ENCODE measurements around the gene MAPKAPK2. TPM values are rescaled to one million over a fixed set of nuclear protein-coding genes. Genes with fewer than 3 reads are reported as not detected.

Gene MAPKAPK2
- total RNA-seq, 1 experiment from 2014 or later = 67.7 TPM

GRCh38 chr1:206653715-206654459 is 30.8 kb upstream of the MAPKAPK2 start:
- no peaks in the 10 kb centered on the region for H3K36me3 ChIP-seq (replicated peaks; ENCODE audit: control insufficient read depth, insufficient read depth, low read length)
- H3K27me3 ChIP-seq (ENCODE audit: control insufficient read depth, insufficient read depth, low read length) = peaks cover 11% of the 10 kb centered on the region
- no peak overlapping the region for H3K4me3 ChIP-seq (ENCODE audit: insufficient read depth, low read depth, low read length)
- DNase-seq = no peak

- Histone ChIP-seq H3K4me3 (ENCODE audit: insufficient read depth, low read depth, low read length) (no peak overlapping the region), H3K27me3 (ENCODE audit: control insufficient read depth, insufficient read depth, low read length) (peaks cover 16% of the 10 kb centered on the region), H3K36me3 (replicated peaks; ENCODE audit: control insufficient read depth, insufficient read depth, low read length) (no peaks in the 10 kb centered on the region)
- no peak for DNase-seq
Observed at GRCh38 chr1:206654828-206655227, 29.9 kb upstream of the MAPKAPK2 start.

- DNase-seq = no peak
- no peaks in the 10 kb centered on the region for H3K36me3 ChIP-seq (replicated peaks; ENCODE audit: control insufficient read depth, insufficient read depth, low read length)
- H3K4me3 ChIP-seq (ENCODE audit: insufficient read depth, low read depth, low read length) = no peak overlapping the region
- peaks cover 16% of the 10 kb centered on the region for H3K27me3 ChIP-seq (ENCODE audit: control insufficient read depth, insufficient read depth, low read length)
Observed at GRCh38 chr1:206655471-206655882, 29.2 kb upstream of the MAPKAPK2 start.

GRCh38 chr1:206656936-206657335 is 27.8 kb upstream of the MAPKAPK2 start:
- peaks cover 18% of the 10 kb centered on the region for H3K27me3 ChIP-seq (ENCODE audit: control insufficient read depth, insufficient read depth, low read length)
- H3K4me3 ChIP-seq (ENCODE audit: insufficient read depth, low read depth, low read length) = no peak overlapping the region
- no peak for DNase-seq
- no peaks in the 10 kb centered on the region for H3K36me3 ChIP-seq (replicated peaks; ENCODE audit: control insufficient read depth, insufficient read depth, low read length)

GRCh38 chr1:206657751-206658150 is 27.0 kb upstream of the MAPKAPK2 start:
- DNase-seq = no peak
- Histone ChIP-seq H3K27me3 (ENCODE audit: control insufficient read depth, insufficient read depth, low read length) (peaks cover 25% of the 10 kb centered on the region), H3K36me3 (replicated peaks; ENCODE audit: control insufficient read depth, insufficient read depth, low read length) (no peaks in the 10 kb centered on the region), H3K4me3 (ENCODE audit: insufficient read depth, low read depth, low read length) (no peak overlapping the region)

DNA sequence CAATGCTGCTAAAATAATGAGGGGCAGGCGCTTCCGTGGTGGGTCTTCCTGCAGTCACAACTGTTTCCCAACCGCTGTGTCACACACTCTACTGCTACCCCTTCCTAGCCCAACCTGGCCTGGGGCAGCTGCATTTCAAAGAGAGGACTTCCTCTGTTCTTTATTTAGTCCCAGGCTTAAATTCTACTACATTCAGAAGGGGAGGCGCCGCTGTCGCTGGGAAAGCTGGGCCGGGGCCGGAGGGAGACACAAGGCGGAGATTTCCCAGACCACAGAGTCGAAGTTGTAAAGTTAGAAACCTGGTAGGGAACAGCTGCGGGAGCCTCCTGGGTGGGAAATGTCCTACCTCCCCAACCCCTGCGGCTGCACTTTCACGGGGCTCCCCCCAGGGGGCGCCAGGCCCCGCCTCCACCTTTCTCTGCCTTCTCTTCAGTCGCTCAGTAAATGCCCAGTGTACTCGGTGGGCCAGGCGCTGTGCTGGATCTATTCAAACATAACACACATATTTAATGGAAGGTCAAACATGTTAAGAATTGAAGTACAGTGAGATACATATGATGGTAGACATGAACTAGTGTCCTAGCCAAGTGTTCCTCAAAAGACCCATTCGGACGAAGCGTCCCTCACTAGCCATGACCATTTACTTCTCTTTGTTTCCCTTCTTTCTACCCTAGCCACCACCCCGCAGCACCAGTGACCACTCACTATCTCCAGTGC is 26.3 kb upstream of the MAPKAPK2 start:
- H3K4me3 ChIP-seq (ENCODE audit: insufficient read depth, low read depth, low read length) = peak overlapping the region; percentile 14
- H3K36me3 ChIP-seq (replicated peaks; ENCODE audit: control insufficient read depth, insufficient read depth, low read length) = no peaks in the 10 kb centered on the region
- DNase-seq = peak; percentile 95
- H3K27me3 ChIP-seq (ENCODE audit: control insufficient read depth, insufficient read depth, low read length) = peaks cover 32% of the 10 kb centered on the region

- Histone ChIP-seq H3K36me3 (replicated peaks; ENCODE audit: control insufficient read depth, insufficient read depth, low read length) (no peaks in the 10 kb centered on the region), H3K4me3 (ENCODE audit: insufficient read depth, low read depth, low read length) (peak overlapping the region; percentile 6; the same call in 1 of the 2 replicates), H3K27me3 (ENCODE audit: control insufficient read depth, insufficient read depth, low read length) (peaks cover 36% of the 10 kb centered on the region)
- peak; percentile 63 for DNase-seq
Observed at GRCh38 chr1:206658981-206659273, 25.8 kb upstream of the MAPKAPK2 start.

GRCh38 chr1:206660136-206660535 is 24.6 kb upstream of the MAPKAPK2 start:
- DNase-seq = no peak
- no peaks in the 10 kb centered on the region for H3K36me3 ChIP-seq (replicated peaks; ENCODE audit: control insufficient read depth, insufficient read depth, low read length)
- H3K4me3 ChIP-seq (ENCODE audit: insufficient read depth, low read depth, low read length) = no peak overlapping the region
- H3K27me3 ChIP-seq (ENCODE audit: control insufficient read depth, insufficient read depth, low read length) = peaks cover 38% of the 10 kb centered on the region

GRCh38 chr1:206661161-206661820 is 23.4 kb upstream of the MAPKAPK2 start:
- Histone ChIP-seq H3K4me3 (ENCODE audit: insufficient read depth, low read depth, low read length) (no peak overlapping the region), H3K36me3 (replicated peaks; ENCODE audit: control insufficient read depth, insufficient read depth, low read length) (no peaks in the 10 kb centered on the region), H3K27me3 (ENCODE audit: control insufficient read depth, insufficient read depth, low read length) (peaks cover 38% of the 10 kb centered on the region)
- no peak for DNase-seq

DNA sequence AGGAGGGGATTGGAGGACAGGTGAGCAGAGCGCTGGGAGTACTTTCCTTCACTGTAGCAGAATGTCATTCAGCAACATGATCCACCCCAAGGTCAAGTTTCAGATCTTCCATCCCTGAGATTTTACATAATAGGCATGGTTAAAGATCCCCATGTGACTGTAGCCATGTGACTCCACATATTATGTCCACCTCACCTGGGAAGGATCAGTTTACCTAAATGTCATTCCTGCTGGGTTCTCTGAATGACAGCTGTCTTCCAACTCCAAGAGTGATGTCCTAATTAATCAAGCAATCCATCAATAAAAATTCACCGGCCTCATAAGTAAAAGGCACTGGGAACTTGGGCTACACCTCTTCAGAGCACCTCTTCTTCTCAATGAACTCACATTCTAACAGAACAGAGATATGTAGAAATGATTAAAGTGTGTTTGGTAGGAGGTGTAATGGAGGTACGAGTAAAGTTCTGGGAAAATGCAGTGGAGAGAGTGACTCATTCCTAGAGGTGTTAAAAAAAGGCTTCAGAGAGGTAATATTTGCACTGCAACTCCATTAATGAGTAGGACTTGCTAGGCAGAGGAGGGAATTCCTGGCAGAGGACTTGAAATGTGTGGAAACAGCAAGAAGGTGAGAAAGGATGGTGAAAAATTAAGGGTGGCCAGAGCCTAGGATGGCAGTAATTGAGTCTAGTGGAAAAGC is 22.2 kb upstream of the MAPKAPK2 start:
- H3K36me3 ChIP-seq (replicated peaks; ENCODE audit: control insufficient read depth, insufficient read depth, low read length) = no peaks in the 10 kb centered on the region
- H3K27me3 ChIP-seq (ENCODE audit: control insufficient read depth, insufficient read depth, low read length) = peaks cover 32% of the 10 kb centered on the region
- DNase-seq = no peak

DNA sequence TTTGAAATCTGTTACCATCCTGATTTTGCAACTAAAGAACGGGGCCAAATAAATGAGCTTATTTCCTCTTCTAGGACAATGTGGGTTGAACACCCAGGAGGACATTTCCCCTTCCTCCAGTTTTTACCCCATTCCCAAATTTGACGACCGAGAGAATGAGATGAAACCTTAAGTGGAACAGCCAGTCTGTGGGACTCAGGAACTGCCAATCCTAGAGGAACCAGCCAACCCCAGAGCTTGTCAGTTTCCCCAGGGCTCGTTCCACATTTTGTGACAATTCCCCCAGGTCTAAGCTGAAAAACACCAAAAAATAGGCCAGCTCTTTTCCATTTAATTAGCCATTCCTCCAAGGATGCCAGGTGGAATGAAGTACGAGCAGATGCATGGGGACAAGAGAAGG is 21.3 kb upstream of the MAPKAPK2 start:
- H3K36me3 ChIP-seq (replicated peaks; ENCODE audit: control insufficient read depth, insufficient read depth, low read length) = no peaks in the 10 kb centered on the region
- H3K27me3 ChIP-seq (ENCODE audit: control insufficient read depth, insufficient read depth, low read length) = peaks cover 27% of the 10 kb centered on the region
- DNase-seq = no peak
- H3K4me3 ChIP-seq (ENCODE audit: insufficient read depth, low read depth, low read length) = no peak overlapping the region

More for the DNA sequence above, 22.2 kb upstream of the MAPKAPK2 start:
- H3K4me3 ChIP-seq (ENCODE audit: insufficient read depth, low read depth, low read length) = no peak overlapping the region

DNA sequence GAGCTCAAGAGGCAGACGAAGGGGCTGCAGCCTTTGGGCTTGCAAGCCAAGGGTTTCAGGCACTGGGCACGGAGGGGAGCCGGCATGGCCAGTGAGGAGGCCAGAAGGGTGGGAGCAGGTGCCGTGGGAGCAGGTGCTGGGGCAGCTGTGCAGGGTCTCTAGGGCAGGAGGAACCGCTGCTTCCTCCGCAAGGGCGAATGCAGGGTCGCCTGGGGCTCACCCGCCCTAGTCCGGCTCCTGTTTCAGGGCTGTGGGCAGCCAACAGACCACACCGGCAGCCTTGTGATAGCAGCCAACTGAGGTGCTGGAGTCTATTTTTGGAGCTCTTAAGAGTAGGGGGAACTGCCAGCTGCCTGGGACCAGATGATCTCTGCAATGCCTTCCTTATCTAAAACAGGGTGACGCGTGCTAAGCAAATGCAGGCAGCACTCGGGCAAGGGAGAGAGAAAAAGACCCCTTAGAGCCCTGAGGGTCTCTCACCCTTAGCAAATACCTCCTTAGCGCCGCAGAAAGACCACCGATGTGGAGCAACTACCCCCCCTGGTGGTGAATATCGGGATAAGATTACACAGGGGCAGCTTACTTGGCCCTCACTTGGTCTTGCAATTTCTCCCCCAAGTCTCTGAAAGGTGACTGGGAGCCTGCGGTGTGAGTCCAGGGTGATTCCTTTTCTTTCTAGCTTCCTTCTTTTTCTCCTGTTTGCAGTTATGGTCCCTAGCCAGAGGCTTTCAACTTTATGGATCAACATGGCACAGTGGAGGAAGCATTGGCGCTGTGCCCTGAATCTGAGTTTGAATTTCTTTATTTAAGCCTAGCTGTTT is 20.7 kb upstream of the MAPKAPK2 start:
- DNase-seq = peak; percentile 88
- peaks cover 26% of the 10 kb centered on the region for H3K27me3 ChIP-seq (ENCODE audit: control insufficient read depth, insufficient read depth, low read length)
- peak overlapping the region; percentile 15 for H3K4me3 ChIP-seq (ENCODE audit: insufficient read depth, low read depth, low read length)
- H3K36me3 ChIP-seq (replicated peaks; ENCODE audit: control insufficient read depth, insufficient read depth, low read length) = no peaks in the 10 kb centered on the region

GRCh38 chr1:206664740-206665139 is 20.0 kb upstream of the MAPKAPK2 start:
- no peak for DNase-seq
- Histone ChIP-seq H3K36me3 (replicated peaks; ENCODE audit: control insufficient read depth, insufficient read depth, low read length) (no peaks in the 10 kb centered on the region), H3K4me3 (ENCODE audit: insufficient read depth, low read depth, low read length) (no peak overlapping the region), H3K27me3 (ENCODE audit: control insufficient read depth, insufficient read depth, low read length) (peaks cover 22% of the 10 kb centered on the region)

- Histone ChIP-seq H3K27me3 (ENCODE audit: control insufficient read depth, insufficient read depth, low read length) (peaks cover 22% of the 10 kb centered on the region), H3K4me3 (ENCODE audit: insufficient read depth, low read depth, low read length) (no peak overlapping the region), H3K36me3 (replicated peaks; ENCODE audit: control insufficient read depth, insufficient read depth, low read length) (no peaks in the 10 kb centered on the region)
- no peak for DNase-seq
Observed at GRCh38 chr1:206666031-206666561, 18.6 kb upstream of the MAPKAPK2 start.

Measured in H7 (cell line).